HG02623 (cell line): Measurements from ENCODE around the gene STMN1.

Experiments used
- ATAC-seq: cut with Tn5 transposase; IDR thresholded peaks from one replicate; pipeline ENCODE4 v1.9.1; 2021; ENCODE audit warnings: moderate library complexity; ENCODE audit not compliant: unreplicated experiment

Gene STMN1

GRCh38 chr1:25896266-25896665 lies 10.0 kb downstream of the STMN1 start:
- ATAC-seq, result no peak

GRCh38 chr1:25895365-25895990 lies 10.7 kb downstream of the STMN1 start:
- peak; percentile 73 for ATAC-seq

DNA sequence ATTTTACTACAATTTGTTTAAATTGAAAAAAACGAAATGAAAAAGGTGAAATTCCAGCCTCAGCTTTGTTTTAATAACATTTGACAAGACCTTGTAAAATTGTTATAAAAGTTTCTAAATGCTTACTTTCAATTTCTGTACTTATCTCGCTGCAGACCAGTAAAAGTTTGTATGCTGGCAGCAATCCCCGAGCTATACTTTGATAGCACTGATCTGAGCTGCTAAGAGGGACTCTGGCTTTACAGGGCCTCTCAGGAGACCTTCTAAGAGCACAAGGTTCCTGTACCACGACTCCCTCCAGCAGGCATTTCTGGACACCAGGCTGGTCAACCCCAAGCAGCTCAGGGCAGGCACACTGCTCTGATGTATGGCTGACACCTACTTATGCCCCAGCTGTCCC lies 13.1 kb downstream of the STMN1 start:
- no peak for ATAC-seq

DNA sequence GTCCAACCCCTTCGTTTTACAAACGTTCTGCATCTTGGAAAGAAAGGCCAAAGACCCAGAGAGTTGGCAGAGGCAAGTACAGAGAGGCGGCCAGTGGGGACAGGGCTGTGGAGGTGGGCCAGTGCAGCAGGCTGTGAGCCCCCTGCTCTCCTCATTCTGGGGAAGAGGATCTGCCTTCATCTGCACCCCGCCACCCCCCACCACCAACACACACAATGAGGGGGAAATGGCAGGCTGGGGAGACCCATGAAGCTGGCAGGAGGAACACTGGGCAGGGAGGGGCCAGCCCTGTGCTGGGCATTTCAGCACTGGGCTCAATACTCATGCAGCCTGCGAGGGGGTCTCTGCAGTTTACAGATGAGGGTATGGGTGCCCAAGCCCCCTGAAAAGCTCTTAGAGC lies 14.6 kb downstream of the STMN1 start:
- no peak for ATAC-seq

GRCh38 chr1:25890239-25891034 lies 15.8 kb downstream of the STMN1 start:
- ATAC-seq, result no peak

- no peak for ATAC-seq
Observed at GRCh38 chr1:25889470-25889869, 16.7 kb downstream of the STMN1 start.

DNA sequence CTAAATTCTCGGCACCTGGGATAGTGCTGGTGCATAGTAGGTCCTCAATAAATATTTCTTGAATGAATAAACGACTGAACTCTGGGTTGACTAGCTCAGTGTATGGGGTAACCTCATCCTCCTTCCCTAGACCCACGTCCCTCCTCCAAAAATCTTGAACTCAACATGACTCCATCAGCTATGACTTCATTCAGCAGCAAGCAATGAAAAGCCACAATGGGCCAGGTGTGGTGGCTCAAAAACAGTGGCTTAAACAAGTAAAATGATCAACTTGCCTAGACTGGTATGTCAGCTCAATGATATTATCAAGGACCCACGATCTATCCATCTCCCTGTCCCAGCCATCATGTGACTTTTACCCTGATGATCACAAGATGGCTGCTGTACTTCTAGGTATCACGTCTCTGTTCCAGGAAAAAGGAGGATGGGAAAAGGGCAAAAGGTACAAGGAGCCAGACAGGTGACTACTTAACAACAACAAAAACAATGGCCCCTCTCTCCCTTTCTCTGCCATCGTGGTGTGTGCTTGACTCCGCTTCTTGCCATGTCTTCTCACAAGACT lies 17.7 kb downstream of the STMN1 start:
- no peak for ATAC-seq

DNA sequence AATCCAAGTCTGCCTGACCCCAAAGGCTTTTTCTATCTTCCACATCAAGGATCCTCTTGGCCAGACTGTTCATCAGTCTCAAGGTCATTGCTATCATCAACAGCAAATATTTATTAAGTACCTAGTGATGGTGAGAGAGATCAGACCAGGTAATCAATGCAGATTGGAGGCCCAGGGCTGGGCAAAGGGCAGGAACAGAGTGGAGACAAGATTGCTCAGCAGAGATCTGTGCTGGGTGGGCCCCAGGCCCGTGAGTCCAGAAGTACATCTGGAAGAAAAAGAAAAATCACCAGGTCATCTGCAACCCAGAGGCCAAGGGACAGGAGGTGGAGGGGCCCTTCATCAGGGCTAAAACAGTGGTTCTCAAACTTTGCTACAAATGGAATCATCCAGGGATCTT lies 20.6 kb downstream of the STMN1 start:
- ATAC-seq, result no peak

- no peak for ATAC-seq
Observed at GRCh38 chr1:25881266-25881665, 25.0 kb downstream of the STMN1 start.

DNA sequence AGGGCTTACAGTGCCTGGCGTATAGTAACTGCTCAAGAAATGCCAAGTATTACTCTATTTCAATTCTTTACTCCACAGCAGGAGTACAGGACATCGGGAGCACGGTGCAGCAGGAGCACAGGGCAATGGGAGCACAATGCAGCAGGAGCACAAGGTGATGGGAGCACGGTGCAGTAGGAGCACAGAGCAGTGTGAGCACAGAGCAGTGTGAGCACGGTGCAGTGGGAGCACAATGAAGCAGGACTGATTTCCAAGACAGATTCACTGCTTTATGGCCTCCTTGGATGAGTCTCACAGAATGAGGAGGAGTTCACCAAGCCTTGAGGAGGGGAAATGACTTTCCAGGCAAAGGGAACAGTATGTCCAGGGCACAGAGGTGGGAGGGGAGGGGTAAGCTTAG lies 25.7 kb downstream of the STMN1 start:
- ATAC-seq, result no peak

- no peak for ATAC-seq
Observed at GRCh38 chr1:25879675-25880074, 26.5 kb downstream of the STMN1 start.

GRCh38 chr1:25878690-25879089 lies 27.5 kb downstream of the STMN1 start:
- no peak for ATAC-seq

GRCh38 chr1:25877155-25877554 lies 29.1 kb downstream of the STMN1 start:
- ATAC-seq, result no peak

GRCh38 chr1:25876693-25877077 lies 29.5 kb downstream of the STMN1 start:
- no peak for ATAC-seq

DNA sequence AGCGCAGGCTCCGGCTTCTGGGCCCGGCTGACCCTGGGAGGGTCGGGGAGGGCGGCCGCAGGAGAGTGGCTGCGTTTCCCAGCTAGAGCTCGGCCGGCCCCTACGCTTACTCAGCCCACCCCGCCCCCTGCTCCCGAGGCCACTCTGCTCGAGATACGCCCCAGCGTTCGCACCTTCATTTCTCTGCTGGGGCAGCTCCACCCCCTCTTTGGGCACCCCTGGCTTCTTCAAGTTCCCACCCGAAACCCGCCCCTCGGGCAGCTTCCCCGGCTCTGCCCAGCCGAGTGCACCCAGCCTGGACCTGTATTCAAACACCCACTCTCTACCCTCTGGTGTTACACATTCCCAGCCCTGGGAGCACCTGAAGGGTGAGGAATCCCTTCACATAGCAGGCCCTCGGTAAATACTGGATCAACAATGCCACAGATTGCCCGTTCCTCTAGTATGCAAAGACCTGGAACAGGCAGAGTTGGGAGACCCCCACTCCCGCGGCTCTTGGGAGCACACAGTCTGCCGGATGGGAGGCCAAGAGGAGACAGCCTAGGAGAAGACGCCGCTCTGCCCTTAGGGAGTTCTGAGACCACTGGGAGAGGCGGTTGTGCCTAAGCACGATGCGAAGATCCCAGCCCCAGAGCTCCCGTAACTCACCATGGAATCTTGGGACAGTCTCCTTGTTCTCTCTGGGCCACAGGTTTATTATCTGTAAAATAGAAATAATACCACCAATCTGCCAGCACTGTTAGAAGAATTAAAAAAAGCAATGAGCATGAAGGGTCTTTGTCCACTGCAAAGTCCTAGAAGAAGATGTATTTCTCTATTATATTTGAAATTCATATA lies 30.1 kb downstream of the STMN1 start:
- ATAC-seq, result no peak

GRCh38 chr1:25875154-25875855 lies 30.9 kb downstream of the STMN1 start, which contains the start of gene PAQR7:
Gene PAQR7, minus strand, starts transcription at chr1:25875708. Its CDS starts 11,869 bp downstream, at chr1:25863839.
- ATAC-seq, result peak; percentile 42

- ATAC-seq, result no peak
Observed at GRCh38 chr1:25874635-25875153, 31.5 kb downstream of the STMN1 start.

- no peak for ATAC-seq
Observed at GRCh38 chr1:25874209-25874608, 32.0 kb downstream of the STMN1 start.

DNA sequence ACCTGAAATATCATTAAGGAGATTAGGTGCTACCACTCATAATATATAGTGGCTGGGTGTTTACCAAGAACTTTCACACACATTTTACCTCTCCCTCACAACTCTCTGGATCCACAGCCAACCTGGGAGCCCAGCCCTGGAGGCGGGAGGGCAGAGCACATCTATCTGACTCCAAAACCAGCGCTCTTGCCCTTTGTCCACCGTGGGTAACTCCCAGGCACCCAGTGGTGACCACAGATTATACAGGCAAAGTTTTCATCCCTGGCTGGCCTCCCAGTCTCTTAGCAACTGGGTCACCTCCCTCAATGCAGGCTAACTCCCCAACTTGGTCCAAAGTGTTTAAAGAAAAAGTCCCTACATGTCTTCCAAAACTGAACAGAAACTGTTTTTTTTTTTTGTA lies 33.1 kb downstream of the STMN1 start:
- no peak for ATAC-seq

DNA sequence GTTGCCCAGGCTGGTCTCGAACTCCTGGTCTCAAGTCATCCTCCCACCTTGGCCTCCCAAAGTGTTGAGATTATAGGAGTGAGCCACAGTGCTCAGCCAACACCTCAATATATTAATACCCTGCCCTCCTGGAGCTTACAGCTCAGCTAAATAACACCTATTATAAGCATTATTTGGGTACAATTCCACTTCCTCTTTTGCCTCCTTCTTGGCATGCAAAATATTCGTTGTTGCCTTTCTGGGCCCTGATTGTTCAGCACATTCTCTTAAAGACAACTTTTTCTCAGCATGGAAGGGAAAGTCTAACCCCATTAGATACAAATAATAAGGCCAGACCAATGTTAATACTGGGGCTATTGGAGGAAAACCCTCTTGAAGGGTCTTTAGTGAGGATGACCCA lies 33.5 kb downstream of the STMN1 start:
- no peak for ATAC-seq
